Neural cell (in vitro differentiated cells): Measurements from ENCODE around the gene METTL26.

ENCODE experiments used
- CTCF ChIP-seq: fragments of 450-650 bp; IDR thresholded peaks from 2 replicates; pipeline ENCODE4 v1.5.1; 2014; ENCODE audit warnings: antibody characterized with exemption, mild to moderate bottlenecking, moderate library complexity; ENCODE audit not compliant: poor library complexity, severe bottlenecking
- EZH2 ChIP-seq: fragments of 200-600, 300-800 bp; shearing (Covaris generic), sonication (generic); IDR thresholded peaks from 2 replicates; pipeline ENCODE4 v1.6.1; 2014; ENCODE audit warnings: antibody characterized with exemption, low read length, borderline replicate concordance, mild to moderate bottlenecking; ENCODE audit not compliant: insufficient read depth, poor library complexity, severe bottlenecking
- REST ChIP-seq: IDR thresholded peaks from 2 replicates; pipeline ENCODE4 v1.6.1; 2012; ENCODE audit warnings: borderline replicate concordance
- TAF1 ChIP-seq: IDR thresholded peaks from 2 replicates; pipeline ENCODE4 v1.6.1; 2012; ENCODE audit warnings: low read depth

GRCh38 chr16:672371-672770 lies 36.3 kb upstream of the METTL26 start:
- TF ChIP-seq CTCF: no peak
- no peak for TF ChIP-seq REST
- no peak for TF ChIP-seq TAF1
- TF ChIP-seq EZH2: no peak
